GM19240 (cell line): ENCODE results near the gene KCTD16.

Experiments
- DNase-seq: peaks from one replicate; pipeline ENCODE4 v3.0.0; 2011; ENCODE audit warnings: low spot score; ENCODE audit not compliant: insufficient read length

KCTD16 gene

DNA sequence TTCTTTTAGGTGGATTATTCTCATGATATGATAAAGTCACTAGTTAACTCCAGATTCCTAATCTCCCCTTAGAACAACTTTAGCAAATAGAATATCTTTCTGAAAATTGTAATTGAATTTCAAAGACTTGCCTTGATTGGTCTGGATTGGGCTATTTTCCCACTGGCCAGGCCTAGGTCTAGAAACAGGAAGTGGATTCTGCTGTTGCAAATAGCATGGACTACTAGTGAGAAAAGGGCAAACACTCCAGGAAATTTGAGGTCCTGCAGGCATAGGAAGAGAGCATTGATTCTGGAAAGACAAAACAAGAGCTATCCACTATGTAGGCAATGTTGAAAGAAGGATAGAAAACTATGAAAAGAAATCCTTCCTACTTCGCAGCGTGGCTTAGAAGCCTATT lies 113.4 kb downstream of the KCTD16 start:
- DNase-seq: no peak

DNA sequence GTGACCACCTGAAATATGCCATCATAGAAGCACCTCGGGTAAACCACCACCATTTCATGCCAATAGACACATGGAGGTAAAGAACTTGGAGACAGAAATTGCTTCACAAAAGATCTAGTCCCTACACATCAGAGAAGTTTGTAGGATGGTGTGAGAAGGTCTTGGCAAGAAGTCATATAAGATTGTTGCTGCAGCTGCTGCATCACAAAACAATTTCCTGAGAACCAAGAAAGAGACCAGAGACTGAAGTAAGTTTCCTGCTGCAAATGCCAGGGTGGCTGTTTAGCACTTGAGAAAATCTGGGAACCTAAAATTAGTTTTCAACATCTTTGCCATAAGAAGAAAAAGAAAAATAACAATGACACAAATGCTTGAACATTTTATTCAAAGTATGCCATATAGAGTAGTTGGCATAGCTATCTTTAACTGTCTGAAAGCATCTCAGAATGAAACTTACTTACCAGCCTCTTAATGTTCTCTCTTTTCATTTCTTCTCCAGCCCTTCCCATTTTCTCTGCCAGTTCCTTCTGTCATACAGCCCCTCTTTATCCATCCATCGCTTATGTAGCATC lies 114.3 kb downstream of the KCTD16 start:
- no peak for DNase-seq

DNA sequence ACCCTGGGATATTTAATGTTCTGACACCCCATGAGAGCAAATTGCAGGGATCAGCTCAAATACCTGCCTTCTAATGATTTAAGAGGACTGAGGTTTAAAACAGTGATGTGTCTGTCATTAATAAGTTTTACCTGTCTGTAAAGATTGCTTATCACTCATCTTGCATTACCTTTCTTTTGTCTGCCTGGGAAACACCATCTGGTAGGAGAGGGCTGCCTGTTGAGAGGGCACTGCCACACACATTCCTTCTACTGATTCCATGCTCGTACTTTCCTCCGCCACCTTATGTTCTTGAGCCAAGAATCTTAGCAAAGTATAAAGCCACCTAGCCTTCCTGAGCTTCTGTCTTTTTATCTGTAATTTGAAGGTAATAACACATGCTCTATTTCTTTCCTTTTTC lies 118.6 kb downstream of the KCTD16 start:
- no peak for DNase-seq

DNA sequence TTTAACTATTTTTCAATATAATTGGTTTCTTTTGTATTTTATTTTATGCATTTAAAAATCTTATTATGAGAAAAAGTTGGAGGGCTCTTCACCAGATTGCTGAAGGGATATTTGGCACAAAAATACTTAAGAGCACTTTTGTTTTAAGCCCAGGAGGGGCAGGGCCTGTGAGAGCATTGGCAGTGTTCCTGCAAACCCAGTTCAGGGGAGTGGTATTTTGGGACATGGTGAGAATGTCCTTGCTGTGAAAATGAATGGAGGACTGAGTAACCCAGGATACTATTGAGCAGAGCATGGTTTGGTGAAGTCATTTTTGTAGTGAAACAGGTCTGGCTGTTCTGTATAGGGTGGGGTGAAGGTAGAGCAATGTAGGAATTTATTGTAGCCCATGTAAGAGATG lies 121.4 kb downstream of the KCTD16 start:
- no peak for DNase-seq

DNA sequence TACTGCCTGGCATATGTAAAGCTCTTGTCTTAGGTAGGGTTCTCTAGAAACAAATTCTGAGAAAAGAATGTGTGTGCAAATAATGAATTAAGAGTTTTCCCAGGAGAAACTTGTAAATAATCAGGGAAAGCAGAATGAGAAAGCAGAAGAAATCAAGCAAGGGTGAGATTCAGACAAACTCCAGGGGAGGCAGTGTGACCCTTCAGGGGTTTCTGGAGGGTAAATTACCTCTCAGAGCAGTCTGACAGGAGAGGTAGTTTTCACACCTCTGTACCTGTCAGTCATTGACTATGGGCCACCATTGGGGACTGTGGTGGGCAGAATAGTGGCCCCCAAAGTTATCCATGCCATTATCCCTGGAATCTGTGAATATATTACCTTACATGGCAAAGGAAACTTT lies 124.6 kb downstream of the KCTD16 start:
- no peak for DNase-seq

DNA sequence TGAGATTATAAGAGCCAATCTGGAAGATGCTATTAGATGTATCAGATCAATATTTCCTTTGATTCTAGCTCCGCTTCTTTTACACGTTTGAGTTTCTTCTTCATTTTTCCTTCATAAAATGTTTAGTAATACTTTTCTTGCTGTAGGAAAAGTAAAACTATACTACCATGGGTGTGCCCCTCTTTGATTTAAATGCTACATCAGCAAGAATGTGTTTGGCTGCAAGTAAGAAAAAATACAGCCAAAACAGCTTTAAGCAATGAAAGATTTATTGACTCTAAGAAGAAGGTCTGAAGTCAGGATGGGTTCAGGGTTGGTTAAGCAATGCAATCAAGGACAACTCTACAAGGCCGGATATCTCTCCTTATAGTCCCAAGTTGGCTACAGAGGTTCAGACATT lies 126.4 kb downstream of the KCTD16 start:
- DNase-seq: no peak

DNA sequence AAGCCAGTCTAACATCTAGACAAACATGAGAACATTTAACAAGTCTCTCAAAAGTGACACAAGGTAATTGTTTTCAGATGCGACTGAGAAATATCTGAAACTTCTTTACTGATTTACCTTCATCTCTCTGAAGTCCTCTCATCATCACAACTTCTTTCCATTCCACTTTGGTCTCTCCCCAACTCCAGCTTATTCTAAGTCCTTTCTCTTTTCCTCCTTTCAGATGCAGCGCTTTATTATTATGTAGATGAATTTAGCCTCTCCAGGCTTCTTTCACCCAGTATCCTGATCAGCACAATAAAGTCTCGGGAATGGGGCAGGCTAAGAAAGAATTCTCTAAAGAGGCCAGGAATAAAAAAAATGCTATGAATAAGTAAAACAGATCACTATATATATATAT lies 128.0 kb downstream of the KCTD16 start:
- DNase-seq: no peak

DNA sequence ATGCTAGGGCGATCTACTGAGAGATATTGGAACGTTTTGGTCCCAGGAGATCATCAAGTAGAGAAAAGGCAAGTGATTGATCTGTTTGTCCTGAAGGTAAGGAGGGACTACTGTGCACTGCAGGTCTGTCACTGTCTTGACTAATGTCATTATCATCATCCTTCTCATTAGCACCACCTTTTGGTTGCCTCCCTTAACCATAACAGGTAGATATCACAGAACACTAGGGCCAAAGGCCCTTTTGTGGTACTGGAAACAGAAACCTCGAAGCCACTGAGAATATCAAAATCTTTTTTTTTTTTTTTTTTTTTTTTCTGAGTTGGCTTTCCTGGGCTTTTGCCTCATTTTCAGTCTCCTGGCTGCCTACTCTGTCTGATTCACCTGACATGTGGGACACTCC lies 134.0 kb downstream of the KCTD16 start:
- no peak for DNase-seq

DNA sequence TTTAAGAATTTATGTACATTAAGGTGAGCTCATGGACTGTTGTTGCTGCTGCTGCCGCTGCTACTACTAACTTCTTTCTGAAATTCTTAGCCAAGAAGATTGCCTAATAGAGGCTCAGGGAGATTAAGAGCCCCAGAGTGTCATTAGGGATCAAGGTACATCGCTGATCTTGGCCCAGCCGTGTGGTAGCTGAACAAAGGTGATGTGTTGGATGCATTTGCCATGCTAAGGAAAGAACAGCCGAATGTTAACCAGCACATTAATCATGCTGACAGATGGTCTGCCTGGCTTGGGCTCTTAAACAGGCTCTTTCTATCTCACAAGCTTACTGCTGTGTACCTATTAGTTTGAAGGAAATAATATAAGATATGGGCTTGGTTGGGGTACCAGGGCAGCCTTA lies 137.1 kb downstream of the KCTD16 start:
- DNase-seq: no peak

DNA sequence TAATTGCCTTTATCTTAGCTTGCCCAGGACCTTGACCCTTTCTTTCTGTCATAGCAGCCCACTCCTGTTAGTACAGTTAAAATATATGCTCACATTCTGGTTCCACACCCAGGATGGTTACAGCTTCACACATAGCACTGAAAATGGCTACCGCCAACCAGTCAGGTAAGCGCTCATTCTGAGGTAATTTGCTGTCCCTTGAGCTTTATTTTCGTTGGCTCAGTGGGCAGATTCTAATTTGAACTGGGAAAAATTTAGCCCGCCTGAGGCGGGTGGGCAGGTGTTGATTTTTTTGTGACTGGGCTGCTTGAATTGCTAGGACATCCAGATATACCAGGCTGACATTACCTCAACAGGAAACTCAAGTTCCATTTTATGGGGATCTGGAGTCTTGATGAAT lies 137.5 kb downstream of the KCTD16 start:
- no peak for DNase-seq

DNA sequence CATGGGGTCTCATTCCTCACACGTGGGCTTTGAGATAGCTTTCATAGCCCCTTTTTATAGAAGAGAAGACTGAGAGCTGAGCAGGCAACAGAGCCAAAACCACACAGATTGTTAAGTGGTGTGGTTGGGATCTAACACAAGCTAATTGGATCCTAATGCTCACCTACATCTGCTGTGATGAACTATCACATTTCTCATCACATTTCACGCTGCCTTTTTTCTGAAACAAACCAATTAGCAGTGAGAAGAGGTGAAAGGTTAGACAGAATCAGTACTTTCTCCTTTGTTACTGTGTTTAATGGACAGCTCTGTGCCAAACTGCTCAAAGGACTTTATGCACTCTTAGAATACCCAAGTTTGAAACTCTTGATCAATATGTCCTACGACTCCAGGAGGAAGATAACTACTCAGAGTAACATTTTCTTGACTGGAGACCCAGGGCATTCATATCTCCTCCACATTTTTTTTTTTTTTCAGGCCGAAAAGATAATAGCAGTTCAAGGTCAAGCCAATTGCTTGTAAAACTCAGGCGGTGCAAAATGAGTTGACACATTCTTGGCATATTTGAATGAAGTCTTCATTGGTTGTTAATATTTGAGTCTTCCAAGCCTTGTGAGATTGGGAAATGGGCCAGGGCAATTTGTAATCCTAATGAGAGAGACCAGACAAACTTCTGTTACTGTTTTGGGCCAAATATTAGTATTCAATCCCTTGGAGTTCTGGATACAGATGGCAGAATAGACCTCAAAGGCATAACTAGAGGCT lies 138.4 kb downstream of the KCTD16 start:
- no peak for DNase-seq

DNA sequence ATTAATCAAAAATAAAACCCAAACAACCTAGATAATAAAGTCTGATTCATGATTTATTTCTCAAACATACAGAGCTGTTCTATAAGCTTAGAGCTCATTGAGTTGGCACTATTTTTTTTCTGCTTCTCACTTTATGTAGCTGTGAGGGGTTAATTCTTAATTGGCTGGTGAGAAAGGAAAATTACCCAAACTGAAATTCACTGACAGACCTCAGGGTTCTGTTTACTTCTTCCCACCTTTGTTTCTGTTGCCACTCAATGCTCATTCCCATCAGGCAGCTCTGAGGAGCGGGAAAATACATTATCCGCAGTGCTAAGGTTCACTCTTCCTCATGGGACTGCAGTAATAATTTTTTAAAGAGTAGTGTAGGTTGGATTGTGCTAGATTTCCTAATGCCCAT lies 139.9 kb downstream of the KCTD16 start:
- DNase-seq: no peak

DNA sequence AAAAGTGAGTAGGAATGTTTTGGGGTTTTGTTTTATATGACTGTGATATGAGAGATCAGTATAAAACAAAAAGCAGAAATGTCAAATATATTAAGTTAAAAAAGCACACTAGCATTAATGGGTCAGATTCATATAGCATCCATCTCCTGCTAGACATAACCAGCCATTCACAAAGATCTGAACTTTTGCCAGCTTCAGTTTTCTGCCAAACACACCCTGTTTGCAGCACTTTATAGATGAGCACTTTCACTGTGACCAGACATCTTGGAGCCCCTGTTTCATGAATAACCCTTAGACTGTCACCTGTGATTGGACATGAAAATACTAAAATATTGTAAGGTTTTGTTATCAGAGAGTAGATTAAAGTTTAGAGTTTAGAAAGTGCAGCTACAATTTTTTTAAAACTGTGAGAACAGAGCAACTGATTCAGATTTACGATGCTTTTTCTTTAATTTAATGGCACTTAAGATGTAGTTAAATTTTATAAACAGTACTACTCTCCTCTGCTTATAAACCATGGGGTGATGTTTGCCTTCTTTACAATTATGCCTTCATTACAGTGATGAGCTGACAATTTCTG lies 142.6 kb downstream of the KCTD16 start:
- DNase-seq: no peak

DNA sequence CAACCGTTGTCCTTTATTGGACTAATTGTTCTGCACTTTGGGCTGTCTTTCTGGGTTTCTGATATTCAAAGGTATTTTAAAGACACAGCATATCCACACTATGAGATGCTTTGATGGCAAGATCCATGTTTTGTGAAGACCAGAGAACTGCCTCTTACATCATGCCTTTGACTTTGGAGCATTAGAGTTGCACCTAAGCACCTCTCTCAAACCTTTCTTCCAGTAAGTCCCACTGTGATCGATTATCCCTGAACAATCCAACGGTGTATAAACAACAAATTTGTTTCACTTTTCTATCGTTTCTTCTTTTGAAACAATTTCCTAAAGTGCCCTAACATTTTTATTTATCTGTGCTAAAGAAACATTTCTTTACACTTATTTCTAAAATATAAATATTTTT lies 144.4 kb downstream of the KCTD16 start:
- DNase-seq: no peak

DNA sequence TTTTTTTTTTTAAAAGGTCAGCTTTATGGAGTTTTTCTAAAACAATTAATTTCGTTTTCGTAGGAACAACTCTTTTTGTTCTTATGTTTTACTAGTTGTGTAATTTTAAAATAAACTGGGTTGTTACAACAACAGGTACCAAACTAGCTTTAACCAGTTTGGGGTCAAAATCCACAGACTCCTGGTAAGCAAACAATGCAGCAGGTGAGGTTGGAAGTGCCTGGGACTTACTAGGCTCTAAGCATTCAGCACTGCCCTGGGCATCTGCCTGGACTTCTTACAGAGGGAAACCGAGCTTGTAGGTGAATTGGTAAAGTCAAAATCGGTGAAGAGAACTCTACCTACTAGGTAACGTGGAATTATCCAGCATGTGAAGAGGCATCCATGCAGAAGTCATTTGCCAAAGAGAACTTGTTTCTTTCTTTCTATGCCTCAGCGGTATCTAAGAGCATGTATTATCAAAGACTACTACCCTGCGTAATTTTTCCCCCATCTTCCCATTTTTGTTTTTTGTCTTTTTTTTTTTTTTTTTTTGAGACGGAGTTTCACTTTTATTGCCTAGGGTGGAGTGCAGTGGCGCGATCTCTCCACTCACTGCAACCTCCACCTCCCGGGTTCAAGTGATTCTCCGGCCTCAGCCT lies 145.4 kb downstream of the KCTD16 start:
- DNase-seq: no peak

DNA sequence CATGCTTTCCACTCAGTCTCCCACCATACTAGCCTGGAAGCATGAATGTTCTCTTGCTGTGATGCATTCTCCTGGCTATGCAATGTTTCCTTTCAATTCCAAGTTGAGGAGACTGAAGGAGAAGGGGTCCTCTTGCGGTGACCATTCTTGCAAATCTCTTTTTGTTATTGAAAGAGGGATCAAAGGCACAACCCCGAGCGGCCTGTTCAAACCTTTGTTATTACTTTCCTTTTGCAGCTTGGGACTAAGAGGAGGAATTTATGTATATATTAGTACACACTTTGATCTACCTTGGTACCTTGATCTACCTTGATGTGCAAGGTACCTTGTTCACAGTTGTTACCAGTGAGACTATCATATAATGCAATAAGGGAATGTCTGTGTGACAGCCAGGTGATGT lies 147.3 kb downstream of the KCTD16 start:
- DNase-seq: no peak

DNA sequence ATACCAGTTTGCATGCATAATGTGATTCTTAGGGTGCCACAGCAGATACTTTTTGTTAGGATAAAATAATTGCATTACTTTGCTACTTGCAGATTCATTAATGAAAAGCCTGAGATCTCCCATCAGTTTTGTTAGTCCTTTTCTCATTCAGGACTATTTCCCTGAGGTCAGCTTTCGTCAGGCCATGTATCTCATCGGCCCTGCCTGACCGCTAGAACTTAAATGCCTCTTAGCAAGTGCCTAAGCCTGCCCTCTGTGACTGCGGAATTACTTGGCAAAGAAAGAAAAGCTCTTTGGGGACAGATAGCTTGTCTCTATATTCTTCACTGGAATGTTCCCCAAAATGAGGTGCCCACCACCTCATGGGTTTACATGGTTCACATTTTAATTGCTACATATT lies 147.8 kb downstream of the KCTD16 start:
- no peak for DNase-seq

DNA sequence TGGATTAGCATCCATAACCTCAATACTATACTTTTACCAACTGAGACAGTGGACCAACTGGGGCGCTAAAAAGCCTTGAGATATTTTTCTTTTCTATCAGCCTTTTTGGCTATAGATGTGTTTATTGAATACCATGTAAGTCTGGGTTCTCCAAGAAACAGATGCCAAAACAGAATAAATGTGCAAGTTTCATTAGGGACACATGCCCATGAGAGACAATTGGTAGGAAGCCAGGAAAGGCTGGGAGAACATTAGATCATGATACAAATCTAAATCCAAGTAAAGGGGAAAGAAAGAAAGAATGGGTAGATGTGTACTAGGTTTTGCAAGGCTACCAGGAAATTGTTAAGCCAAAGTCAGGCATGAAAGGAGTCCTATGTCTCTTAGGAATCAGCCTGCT lies 152.5 kb downstream of the KCTD16 start:
- DNase-seq: no peak

DNA sequence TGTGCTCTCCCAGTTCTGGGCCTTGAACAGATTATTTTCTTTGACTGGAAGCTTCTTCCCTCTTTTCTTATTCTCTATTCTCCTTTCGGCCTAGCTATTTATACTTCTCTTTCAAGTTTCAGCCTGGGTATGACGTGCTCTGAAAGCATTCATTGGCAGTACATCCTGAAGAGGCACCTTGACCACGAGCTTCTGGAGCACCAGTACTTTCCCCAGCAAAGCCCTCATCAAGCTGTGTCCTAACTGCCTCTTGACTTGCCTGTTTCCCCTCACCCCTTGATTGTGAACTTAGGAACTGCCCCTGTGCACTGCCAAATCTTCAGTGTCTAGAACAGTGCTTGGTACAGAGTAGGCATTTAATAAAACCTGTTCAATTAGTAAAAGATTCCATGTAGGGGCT lies 154.9 kb downstream of the KCTD16 start:
- no peak for DNase-seq

DNA sequence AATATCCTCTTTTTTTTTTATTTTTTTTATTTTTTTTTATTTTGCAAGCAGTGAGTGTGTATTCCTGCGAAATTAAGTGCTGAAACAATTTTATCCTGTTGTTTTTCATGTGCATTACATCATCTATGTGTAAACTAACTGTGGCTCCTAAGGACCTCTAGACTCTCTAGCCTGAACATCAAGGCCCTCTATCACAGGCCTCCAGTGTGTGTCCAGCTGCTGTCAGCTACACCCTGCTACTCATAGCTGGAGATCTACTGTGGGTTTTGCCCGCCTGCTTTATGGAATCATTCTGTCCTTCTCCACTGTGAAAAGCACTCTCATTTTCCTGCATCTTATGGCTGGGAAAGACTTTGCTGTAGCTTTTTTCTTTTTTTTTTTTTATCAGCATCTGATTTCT lies 157.8 kb downstream of the KCTD16 start:
- no peak for DNase-seq

DNA sequence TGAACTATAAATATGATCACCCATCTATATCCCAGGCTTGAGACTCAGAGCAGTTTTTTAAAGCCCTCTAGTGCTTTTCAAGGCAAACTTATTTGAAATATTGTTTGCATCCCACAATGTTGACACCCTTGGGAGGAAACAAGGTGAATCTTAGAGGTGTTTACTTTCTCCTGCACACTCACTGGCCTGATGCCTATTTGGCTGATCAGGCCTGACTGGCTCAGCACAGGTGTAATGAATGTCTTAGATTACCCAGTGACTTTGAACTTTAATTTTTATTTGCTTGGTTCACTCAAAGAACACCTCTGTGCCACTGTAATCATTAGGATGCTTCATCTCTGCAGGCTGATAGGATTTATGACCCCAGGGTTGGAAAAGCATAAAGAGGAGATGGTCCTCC lies 158.3 kb downstream of the KCTD16 start:
- no peak for DNase-seq

DNA sequence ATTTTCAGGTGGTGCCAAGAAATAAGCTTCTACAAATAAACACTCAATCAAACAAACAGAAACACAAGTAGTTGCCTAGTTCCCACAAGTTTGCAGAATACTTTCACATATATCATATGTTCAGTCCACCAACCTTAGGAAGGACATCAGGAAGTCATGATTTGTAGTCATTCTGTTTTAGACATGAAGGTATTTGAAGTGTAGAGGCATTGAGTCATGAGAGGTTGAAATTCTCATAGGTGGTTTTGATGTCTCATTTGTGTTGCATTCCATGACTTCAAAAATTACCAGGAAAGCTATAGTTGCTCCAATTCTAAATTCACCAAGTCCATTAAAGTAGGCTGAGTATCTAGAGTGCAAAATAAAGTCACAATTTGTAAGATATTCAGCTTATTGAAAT lies 159.0 kb downstream of the KCTD16 start:
- DNase-seq: no peak

DNA sequence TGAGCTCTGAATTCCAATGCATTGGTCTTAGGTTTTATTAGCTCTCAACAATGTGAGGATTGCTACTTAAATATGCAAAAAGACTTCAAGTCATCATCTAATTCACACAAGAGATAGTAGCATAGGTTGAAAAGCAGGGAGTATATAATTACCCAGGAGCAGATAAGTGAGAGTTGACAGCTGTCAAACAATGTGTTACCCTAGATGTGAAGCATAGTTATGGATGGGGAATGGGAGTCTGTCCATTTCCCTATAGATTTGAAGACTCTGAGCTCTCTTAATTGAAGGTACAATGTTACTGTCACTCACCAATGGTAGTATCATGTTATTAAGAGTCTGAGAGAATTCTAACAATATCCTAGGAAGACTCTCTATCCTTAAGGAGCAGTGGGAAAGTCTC lies 160.7 kb downstream of the KCTD16 start:
- no peak for DNase-seq
